CD4-positive, alpha-beta T cell treated with Interleukin-6 at 100 ng/mL for 8 hours (primary cell): ENCODE data around the gene SLC22A17.

ENCODE experiments used
- DNase-seq: peaks from one replicate; pipeline ENCODE4 v3.0.0-alpha.2; 2020; ENCODE audit warnings: mixed read lengths, low spot score

SLC22A17 gene

GRCh38 chr14:23381871-23382270 is 29.2 kb upstream of the SLC22A17 start:
- no peak for DNase-seq

DNA sequence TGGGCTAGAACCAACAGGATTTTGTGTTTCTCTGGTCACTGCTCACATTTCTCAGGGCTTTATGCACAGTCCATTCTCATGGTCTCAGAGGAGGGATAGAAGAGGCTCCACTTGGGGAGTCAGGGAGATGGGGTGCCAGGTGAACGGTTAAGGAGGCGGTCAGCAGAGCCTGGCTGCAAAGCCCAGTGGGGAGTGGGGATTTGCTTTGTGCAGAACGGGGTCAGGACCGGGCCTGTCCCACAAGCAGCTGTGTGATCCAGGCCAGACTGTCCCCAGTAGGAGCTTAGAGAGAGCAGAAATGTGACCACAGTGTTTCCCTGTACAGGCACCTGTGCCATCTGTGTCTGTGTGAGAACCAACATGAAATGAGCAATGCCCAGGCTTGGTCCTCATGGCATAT is 28.3 kb upstream of the SLC22A17 start:
- DNase-seq, result no peak

- DNase-seq, result no peak
Measured at GRCh38 chr14:23380197-23380914, 27.7 kb upstream of the SLC22A17 start.

DNA sequence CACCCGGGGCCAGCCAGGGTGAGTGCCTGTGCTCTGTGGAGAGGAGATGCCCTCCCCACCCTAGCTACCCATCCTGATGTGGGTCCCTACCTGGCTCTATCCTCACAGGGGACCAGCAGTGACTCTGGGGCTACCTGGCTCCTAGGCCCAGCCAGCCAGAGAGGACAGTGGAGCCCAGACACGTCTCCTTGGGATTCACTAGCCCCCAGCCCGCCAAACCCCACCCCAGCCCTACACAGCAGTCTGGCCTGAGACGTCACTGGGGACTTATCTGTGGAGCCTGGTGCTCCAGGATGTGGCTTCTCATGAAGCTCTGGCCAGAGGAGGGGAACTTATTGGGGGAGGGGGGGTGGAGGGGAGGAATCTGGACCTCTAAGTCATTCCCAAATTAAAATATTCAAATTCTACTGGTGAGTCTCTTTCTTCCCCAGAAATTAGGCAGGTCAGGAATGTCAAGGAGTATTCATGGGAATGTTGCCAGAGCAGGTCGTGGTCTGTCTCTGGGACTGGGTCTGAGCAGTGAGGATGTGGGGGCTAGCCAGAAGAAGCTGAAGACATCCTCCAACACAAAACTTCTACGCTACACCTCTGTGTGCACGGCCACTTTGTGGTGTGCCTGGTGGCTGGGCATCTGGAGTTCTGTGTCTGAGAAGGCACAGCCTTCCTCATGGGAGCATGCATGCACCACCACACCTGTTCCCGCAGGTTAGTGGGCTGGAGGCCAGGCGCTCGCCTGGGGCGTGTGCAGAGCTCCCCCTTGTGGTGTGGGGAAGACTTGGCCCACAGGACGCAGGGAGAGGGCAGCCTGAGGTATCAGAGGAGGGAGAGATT is 26.9 kb upstream of the SLC22A17 start:
- peak; percentile 65 for DNase-seq

DNA sequence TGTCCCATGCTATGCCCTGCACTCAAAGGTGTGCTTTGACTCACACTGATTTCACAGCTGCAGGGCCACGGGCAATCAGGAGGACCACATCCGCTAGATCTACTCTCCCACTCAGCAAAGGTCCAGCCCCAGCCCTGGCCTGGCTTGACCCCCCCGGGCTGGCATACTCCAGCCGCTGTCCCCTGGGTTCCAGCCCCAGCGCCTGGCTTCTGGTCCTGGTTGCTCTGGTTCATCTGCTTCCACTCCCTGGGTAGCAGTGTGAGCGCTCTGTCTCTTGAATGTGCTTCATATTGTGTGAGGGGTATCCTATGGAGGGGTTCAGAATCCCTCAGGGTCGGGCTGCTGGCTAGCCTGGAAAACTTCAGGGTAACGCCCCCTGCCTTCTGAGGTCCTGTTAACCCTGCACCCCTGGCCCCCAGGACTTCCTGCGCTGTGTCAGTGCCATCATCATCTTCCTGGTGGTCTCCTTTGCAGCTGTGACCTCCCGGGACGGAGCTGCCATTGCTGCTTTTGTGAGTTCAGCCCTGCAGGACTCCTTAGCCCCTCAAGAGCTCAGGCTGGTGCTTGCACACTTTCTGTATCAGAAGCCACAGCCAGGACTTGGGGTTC is 26.0 kb upstream of the SLC22A17 start:
- DNase-seq, result no peak

- DNase-seq, result no peak
Measured at GRCh38 chr14:23377573-23378563, 25.2 kb upstream of the SLC22A17 start.

DNA sequence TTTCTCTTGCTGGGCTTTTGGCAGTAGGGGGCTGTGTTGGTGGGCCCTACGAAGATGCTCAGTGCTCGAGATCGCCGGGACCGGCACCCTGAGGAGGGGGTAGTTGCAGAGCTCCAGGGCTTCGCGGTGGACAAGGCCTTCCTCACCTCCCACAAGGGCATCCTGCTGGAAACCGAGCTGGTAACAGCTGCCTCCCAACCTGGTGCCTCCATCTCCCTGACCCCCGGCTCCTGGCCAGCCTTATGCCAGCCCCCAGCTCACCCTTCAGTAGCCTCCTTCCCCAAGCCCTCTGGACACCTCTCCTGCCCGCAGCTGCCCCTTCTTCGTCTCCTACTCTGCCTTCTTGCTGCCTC is 24.5 kb upstream of the SLC22A17 start:
- DNase-seq, result no peak

DNA sequence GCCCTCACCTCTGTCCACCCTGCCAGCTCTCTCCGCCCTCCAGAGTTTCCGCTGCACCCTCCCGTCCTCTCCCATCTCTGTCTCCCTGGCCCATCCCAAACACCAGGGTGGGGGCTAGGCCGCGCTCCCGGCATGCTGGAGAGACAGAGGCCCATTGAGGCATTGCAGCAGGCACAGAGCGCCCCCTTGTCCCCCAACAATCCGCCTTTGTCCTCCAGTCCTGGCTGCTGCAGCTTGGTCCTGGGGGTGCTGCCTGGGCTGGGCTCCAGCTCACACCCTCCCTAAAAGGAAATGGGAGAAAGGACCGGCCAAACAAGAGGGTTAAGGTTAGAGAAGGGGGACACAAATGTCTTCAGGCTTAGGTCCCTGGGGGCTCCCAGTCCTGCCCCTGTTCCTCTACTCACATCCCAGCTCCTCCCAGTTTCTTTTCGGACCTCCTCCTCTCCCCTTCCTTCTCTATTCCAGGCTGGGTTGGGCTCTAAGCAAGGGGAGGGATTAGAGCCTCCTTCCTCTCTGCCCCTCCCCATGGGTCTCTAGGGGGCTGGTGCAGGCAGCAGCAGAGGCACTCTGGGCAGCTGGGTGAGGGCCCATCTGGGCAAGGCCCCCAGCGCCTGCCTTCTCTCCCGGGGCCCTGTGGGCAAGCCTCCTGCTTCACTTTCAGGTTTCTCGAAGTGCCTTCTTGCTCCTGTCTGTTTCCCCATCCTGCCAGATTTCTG is 24.0 kb upstream of the SLC22A17 start, which contains the start of gene CMTM5:
CMTM5 (plus strand) TSS at position 565 of the 716 bp plus-strand sequence. CDS start 206 bp downstream, outside the sequence.
- DNase-seq, result no peak

DNA sequence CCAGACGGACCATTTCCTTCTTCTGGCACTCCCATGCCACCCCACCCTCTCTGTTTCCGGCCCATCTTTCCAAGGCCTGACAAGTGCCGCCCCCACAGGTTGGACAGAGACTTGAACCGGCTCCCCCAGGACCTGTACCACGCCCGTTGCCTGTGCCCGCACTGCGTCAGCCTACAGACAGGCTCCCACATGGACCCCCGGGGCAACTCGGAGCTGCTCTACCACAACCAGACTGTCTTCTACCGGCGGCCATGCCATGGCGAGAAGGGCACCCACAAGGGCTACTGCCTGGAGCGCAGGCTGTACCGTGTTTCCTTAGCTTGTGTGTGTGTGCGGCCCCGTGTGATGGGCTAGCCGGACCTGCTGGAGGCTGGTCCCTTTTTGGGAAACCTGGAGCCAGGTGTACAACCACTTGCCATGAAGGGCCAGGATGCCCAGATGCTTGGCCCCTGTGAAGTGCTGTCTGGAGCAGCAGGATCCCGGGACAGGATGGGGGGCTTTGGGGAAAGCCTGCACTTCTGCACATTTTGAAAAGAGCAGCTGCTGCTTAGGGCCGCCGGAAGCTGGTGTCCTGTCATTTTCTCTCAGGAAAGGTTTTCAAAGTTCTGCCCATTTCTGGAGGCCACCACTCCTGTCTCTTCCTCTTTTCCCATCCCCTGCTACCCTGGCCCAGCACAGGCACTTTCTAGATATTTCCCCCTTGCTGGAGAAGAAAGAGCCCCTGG is 23.0 kb upstream of the SLC22A17 start:
- DNase-seq, result no peak

DNA sequence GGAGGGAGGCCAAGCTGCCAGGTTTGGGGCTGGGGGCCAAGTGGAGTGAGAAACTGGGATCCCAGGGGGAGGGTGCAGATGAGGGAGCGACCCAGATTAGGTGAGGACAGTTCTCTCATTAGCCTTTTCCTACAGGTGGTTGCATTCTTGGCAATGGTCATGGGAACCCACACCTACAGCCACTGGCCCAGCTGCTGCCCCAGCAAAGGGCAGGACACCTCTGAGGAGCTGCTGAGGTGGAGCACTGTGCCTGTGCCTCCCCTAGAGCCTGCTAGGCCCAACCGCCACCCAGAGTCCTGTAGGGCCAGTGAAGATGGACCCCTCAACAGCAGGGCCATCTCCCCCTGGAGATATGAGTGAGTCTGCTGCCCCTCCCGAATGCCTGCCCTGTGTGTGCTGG is 20.4 kb upstream of the SLC22A17 start:
- no peak for DNase-seq

DNA sequence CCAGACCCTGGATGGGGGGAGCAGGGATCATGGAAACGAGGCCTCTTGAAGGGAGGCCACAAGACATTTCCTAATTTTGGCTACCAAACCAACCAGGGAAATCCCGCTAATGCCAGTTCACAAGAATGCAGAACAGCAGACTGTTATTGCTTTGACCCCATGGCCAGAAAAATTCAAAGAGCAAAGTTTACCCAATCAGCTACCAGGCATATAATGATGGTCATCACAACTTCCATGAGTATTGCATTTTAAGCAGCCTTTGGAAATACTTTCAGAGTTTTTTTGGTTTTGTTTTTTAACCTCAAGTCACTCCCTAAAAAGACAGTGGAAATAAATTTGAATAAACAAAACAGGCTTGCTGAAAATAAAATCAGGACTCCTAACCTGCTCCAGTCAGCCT is 19.8 kb upstream of the SLC22A17 start, which contains the start of gene IL25:
IL25 (plus strand) TSS at position 301 of the 400 bp plus-strand sequence.
- no peak for DNase-seq

GRCh38 chr14:23371865-23372264 is 19.2 kb upstream of the SLC22A17 start:
- DNase-seq, result no peak

DNA sequence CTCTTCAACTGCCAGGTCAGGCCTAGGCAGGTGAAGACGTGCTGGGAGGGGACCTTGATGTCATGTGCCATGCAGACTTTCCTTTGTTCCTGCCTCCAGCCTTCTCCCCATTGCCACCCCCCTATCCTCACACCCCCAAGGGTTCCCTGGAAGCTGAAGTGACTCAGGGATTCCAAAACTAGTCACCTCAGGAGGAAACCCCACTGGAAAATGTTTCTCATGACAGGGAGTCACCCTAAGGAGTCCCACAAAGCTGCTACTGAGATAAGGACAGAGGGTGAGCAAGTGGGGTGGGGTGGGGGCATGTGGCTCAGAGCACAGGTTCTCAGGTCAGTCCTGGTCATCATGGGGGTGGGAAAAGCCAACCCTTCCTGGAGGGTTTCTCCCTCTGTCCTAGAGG is 17.5 kb upstream of the SLC22A17 start:
- no peak for DNase-seq

DNA sequence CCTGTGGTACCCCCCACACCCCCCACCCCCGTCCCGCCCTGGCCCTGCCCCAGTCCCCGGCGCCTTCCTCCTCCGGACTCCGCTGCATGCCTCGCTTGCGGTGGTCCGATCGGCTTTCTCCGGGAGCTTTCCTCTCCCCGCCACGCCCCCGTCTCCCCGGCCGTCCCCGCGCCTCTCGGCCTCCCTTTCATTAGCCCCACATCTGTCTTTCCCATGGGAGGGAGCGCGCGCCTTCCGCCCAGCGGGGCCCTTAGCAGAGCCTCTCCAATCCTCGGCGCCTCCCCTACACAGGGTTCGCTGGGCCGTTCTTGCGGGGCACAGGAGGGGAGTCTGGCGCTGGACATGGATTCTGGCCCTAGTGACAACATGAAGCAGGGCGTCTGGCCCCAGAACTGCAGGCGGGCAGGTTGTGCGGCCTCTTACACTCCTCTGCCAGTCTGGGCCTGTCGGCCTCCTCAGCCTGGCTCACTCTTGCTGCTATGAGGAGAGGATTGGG is 13.8 kb upstream of the SLC22A17 start:
- no peak for DNase-seq

- no peak for DNase-seq
Measured at GRCh38 chr14:23365732-23366425, 13.2 kb upstream of the SLC22A17 start.

DNA sequence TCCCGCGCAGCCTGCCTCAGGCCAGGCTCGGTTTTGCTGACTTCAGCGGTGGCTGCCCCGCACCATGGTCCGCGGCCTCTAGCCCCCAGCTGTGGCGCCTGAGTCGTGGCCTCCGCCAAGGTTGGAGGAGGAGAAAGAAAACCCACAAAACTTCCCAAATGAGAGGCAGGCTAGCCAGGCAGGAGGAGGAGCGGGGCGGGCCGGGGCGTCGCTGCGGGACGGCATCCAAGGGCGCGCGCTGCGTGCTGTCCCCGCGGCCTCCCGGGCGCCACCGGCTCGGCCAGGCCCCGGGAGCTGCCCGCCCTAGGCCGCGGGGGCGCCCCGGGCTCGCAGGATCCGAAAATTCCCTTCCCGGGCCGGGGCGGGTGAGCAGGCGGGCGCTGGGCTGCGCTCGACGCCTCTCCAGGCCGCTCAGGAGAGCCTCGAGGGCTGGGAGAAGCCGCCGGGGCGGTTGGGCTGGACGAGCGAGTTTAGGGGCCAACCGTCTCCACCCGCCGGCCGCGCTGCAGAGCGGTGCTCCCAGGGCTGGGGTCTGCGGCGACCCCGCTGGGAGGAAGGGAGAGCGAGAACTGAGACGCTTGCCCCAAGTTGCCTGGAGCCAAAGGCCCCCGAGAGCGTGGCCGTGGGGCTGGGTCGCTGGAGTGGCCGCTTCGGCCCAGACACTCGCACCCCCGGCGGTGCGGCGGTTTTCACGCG is 12.5 kb upstream of the SLC22A17 start, which contains the start of gene EFS:
EFS (minus strand) TSS at position 137 of the 696 bp plus-strand sequence. CDS start 147 bp downstream, outside the sequence.
- no peak for DNase-seq

- DNase-seq, result no peak
Measured at GRCh38 chr14:23364164-23365035, 11.7 kb upstream of the SLC22A17 start.

DNA sequence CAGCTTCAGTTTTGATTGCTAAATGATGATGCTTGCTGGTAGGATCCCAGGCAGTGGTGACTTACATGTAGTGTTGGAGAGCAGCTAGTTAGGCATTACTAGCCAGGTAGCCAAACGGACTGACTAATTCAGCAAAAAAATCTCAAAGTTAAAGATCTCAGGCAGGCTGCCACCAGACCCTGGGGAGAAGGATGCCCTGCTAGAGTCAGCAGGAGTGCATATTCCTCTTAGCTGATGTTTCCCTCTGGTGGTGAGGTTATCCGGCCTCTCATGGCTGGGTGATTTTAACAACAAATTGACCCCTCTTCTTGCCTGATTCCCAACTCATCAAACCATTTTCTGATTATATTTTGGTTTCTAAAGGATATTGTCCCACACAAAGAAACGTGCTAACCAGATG is 9.5 kb upstream of the SLC22A17 start:
- no peak for DNase-seq
